NOMO-1 (cell line): ENCODE measurements around the gene ARSG.
"Not testable (repeated sequence)": the region's sequence is repeated elsewhere in the genome, so short reads cannot be mapped to it uniquely, and the experiment has no call there.

ENCODE experiments used
- DNase-seq, 2 experiments: peaks; one replicate each; lab custom pipeline; 2025; ENCODE audit not compliant: unreplicated experiment in 2 of 2; lab: John Stamatoyannopoulos, UW

Gene ARSG

DNA sequence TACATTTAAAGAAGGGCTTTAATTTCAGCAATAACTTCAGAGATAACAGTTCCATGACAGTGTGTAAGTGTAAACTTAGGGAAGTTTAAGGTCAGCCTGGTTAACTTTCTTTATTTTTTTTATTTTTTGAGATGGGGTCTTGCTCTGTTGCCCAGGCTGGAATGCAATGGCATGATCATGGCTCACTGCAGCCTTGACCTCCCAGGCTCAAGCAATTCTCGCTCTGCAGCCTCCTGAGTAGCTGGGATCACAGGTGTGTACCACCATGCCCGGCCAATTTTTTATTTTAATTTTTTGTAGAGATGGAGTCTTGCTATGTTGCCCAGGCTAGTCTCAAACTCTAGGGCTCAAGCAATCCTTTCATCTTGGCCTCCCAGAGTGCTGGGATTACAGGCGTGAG is 15.0 kb upstream of the ARSG start:
- DNase-seq: not testable (repeated sequence)

DNA sequence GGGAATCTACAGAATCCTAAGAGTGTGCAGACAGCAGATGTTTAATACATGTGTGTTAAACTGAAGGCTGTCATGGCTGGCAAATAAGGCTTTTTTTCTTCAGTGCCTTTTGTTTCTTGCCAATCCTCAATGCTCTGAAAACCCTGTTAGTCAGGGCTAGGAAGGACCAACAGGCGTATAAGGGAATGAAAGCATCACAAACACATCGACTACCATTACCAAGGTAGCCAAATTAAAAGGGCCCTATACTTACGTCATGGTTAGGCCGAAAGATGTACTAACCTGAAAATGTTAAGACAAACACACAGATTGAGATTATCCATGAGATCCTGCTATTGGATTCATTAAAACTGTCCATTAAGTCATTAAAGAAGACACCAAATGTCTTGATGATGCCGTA is 13.5 kb upstream of the ARSG start:
- no peak for DNase-seq

GRCh38 chr17:68281965-68282364 is 9.3 kb upstream of the ARSG start:
- DNase-seq: not testable (repeated sequence)

GRCh38 chr17:68288375-68288774 is 2.9 kb upstream of the ARSG start:
- DNase-seq: peak; percentile 38 to 63

DNA sequence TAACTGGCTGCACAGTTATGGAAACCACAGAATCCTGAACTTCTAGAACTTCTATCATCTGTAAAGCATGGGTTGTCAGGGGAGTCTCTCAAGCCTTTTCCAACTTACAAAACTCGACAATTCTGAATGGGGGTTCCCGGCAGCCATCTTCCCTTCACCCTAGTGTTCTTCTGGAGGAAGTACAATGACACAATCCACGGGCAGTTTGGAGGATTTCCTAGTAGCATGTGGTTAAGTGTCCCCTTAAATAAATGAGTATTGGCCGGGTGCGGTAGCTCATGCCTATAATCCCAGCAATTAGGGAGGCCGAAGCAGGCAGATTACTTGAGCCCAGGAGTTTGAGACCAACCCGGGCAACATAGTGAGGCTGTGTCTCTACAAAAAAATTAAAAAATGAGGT is 2.5 kb upstream of the ARSG start:
- peak; percentile 42 to 65 for DNase-seq

DNA sequence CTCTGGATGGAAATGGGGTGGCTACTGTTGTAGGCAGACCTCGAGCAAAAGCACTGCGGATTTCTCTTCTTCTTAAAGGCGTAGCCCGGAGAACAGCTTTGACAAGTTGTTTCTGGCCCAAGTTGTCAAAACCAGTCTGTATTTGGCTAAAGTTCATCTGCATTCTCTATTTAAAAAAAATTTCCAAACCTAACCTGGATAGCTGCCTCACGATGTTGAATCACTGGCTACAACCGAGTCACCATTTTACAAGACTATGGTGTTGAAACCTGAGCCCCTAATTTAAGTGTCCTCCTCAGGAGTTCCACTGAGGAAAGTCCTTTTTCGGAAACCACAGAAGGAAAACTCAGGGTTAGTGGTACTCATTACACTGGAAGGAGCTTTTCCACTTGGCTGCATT is 1.8 kb upstream of the ARSG start:
- DNase-seq: no peak

- DNase-seq: no peak
Observed at GRCh38 chr17:68289936-68290267, 1.4 kb upstream of the ARSG start.

GRCh38 chr17:68290268-68290954 is 884 bp upstream of the ARSG start:
- DNase-seq: peak; percentile 31 to 32

DNA sequence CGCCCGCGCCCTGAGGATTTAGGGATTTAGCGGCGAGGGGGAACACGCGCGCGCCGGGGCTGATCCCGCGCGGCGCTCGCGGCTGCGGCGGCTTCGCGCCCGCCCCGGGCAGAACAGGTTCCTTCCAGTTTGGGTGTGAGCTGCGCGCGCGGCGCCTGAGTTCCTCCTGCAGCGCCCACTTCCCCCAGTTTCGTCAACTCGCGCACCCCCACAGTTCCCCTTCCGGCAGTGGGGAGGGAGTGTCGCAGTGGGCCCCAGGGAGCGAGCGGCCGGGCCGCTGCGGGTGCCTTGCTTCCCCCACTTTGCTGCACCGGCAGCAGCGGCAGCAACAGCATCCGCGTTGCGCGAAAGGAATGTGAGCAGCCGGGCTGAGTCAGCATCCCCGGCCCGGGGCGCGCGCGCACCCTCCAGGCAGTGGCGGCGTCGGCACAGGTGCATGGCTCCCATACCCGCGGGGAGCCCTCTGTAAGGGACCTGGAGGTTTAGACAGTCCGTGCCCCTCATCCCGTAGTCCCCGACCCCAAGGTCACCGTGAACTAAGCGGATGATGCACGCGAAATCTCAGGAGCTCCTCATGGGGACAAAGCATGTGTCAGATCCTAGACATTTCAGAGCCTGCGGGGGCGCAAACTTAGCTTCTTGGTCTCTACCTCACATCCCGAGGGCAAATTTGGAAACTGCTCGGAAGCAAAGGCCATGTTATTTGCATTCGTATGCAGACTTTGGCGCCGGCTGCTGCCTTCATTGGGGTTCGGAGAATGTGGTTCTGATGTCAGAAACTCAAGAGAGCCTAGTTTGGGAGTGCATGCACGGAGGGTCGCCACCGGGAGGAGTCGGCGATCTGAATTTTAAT is 767 bp downstream of the ARSG start:
- peak; percentile 96 to 99 for DNase-seq

- DNase-seq: no peak
Observed at GRCh38 chr17:68292689-68293040, 1.4 kb downstream of the ARSG start.

- DNase-seq: no peak
Observed at GRCh38 chr17:68293490-68294195, 2.3 kb downstream of the ARSG start.

DNA sequence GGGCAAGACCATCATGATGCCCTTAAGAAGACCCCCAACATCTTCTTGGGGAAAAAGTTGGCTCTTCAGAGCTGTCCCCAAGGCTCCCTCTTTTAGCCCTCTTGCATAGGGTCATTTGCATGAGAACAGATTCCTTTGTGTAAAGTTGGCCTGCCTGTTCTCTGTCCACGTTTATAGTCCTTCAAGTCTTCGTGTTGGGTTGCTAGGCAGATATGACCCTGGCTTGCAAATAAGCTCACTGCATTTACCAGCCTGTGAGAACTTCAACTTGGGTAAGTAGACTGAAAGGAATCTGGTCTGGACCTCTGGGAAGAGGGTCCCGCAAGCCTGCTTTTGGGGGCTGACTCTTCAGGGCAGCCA is 2.9 kb downstream of the ARSG start:
- DNase-seq: no peak

DNA sequence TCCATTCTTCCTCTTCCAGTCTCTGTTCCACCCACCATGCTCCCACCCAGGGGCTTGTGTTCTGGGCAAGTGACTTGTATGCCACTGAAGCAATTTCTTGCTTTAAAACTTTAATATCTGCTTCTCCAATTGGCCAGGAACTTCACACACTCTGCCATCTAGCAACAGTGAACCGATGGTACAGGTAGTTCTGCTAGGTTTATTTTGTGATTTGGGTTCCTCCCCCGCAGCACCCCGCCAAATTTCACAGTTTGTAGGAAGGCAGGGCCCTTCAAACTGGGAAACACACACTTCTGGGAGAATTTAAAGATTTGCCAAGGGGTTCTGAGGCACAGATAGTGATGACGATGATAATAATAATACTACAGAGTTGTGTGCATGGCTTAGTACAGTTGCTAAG is 3.3 kb downstream of the ARSG start:
- no peak for DNase-seq

DNA sequence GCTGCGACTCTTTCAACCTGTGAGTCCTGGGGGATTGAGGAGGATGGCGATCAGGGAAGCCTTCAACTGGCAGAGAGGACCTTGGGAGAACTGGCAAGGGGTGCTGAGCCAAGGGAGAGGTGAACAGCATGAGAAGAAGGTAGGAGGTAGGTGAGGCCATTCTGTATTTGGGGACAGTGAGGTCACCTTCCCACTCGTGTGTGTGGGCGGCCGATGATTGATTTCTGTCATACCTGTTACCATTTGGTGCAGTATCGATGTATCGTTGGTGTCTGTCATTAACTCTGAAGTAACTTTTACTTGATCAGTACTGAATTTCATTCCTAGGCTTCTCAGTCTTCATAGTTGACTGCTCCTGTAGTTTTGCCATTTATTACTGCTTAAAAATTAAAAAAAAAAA is 3.8 kb downstream of the ARSG start:
- no peak for DNase-seq

GRCh38 chr17:68296217-68297191 is 5.2 kb downstream of the ARSG start:
- peak; percentile 23 to 41 for DNase-seq

- peak; percentile 26 to 65 for DNase-seq
Observed at GRCh38 chr17:68297195-68297594, 5.9 kb downstream of the ARSG start.

DNA sequence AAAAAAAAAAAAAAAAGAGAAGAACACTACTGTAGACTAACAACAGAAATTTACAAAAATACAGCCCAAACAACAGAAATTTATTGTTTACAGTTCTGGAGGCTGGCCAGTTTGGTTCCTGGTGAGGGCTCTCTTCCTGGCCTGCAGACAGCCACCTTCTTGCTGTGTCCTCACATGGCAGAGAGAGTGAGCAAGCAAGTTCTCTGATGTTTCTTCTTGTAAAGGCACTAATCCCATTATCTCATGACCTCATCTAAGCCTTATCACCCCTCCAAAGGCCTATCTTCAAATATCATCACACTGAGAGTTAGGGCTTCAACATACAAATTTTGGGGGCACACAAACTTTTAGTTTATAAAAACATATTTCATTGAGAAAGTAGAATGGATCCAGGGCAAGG is 7.3 kb downstream of the ARSG start:
- DNase-seq: no peak

- no peak for DNase-seq
Observed at GRCh38 chr17:68299817-68300216, 8.5 kb downstream of the ARSG start.

DNA sequence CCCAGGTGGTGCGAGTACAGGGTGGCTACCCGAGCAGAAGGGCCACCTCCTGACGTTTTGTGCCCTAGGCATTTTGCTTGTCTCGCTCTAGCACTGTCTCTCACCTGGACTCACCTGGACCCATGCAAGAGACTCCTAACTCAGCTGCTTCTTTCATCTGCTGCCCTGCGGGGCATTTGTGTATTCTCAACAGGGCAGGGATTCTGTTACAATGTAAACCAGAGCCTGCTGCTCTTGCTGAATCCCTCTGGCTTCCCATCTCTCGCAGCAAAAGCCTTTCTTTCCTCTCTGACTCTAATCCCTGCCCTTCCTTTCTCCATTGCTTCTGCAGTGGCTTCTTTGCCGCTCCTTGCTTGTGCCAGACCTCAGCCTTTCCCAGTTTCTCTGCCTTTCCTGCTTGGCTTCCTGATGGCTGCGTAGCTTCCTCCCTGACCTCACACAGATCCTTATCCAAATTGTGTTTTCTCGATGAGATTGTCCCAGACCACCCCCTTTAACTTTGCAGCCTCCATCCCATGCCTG is 10.2 kb downstream of the ARSG start:
- no peak for DNase-seq

DNA sequence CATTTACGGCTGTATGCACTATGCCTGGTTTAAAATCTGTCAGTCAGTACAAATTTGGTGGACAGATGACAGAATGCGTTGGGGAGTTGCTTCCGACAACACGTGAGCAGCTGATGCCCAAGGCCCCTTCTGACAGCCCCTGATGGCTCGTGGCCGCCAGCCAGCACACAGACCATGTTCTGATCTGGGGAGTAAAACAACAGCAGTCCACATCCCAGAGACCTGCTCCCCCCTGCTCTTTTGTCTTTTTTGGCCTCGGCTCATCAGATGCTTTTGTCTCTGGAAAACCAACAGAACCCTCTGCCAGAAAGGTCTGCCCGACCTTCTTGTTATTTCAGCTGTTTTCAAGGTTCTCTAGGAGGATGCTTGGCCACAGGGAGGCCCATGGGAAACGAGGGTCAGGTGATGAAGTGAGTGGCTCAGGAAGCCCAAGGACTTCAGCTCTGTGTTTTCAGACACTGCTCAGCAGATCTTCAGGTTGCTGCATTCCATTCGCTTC is 10.8 kb downstream of the ARSG start:
- DNase-seq: no peak
